ENCODE results near the gene MRPL52. TPM values are rescaled to one million over a fixed set of nuclear protein-coding genes. Genes with fewer than 3 reads are reported as not detected.
"Not testable (repeated sequence)": the region's sequence is repeated elsewhere in the genome, so short reads cannot be mapped to it uniquely, and the experiment has no call there.

The MRPL52 gene
- total RNA-seq, 1 donor from 2014 or later: 38.1 TPM

DNA sequence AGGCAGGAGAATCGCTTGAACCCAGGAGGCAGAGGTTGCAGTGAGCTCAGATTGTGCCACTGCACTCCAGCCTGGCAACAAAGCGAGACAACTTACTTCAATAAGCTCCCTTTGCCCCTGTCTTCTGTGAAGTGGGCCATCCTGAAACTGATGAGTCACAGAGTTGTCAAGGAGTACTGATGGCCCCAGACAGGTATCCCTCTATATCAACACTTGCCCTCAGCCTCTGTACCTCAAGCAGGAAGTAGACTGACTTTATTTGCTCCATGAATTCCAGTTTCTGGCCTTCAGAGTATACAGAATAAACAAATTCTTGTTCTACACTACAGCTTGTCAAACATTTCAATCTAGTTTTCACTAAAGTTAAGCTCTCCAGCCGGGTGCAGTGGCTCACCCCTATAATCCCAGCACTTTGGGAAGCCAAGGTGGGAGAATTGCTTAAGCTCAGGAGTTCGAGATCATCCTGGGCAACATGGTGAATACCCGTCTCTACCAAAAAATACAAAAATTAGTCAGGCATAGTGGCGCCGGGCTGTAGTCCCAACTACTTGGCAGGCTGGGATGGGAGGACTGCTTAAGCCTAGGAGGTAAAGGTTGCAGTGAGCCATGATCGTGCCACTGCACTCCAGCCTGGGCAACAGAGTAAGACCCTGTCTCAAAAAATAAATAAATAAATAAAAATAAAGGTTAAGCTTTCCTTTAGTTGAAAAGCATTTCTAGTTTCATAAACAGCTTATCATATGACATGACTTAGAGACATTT is 25.5 kb downstream of the MRPL52 start:
- DNase-seq: no peak

DNA sequence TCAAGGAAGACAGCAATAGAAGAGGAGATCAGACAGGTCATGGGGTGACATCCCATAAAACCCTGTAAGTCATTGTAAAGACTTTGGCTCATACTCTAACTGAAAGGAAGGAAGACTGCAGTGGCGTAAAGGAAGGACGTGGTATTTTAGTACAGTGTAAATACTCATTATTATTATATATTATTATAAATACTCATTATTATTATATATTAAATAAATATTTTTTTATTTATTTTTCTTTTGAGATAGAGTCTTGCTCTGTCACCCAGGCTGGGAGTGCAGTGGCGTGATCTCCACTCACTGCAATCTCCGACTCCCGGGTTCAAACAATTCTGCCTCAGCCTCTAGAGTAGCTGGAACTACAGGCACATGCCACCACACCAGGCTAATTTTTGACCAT is 26.7 kb downstream of the MRPL52 start:
- DNase-seq: no peak

DNA sequence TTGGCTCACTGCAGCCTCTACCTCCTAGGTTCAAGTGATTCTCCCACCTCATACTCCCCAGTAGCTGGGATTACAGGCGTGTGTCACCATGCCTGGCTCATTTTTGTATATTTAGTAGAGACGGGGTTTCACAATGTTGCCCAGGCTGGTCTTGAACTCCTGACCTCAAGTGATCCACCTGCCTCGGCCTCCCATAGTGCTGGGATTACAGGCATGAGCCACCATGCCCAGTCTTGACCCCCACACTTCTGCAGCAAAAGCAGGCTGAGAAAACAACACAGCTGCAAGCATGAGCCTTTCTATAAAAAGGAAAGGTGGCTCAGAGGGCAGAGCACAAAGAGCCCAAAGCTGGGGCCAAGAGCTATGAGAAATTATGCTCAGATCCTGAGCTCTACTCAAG is 30.7 kb downstream of the MRPL52 start:
- not testable (repeated sequence) for DNase-seq

- DNase-seq: no peak
Measured at GRCh38 chr14:22861651-22862050, 32.0 kb downstream of the MRPL52 start.

GRCh38 chr14:22864979-22865378 is 35.3 kb downstream of the MRPL52 start:
- no peak for DNase-seq

- DNase-seq: no peak
Measured at GRCh38 chr14:22865424-22866405, 36.0 kb downstream of the MRPL52 start.

- no peak for DNase-seq
Measured at GRCh38 chr14:22866874-22867273, 37.2 kb downstream of the MRPL52 start.

DNA sequence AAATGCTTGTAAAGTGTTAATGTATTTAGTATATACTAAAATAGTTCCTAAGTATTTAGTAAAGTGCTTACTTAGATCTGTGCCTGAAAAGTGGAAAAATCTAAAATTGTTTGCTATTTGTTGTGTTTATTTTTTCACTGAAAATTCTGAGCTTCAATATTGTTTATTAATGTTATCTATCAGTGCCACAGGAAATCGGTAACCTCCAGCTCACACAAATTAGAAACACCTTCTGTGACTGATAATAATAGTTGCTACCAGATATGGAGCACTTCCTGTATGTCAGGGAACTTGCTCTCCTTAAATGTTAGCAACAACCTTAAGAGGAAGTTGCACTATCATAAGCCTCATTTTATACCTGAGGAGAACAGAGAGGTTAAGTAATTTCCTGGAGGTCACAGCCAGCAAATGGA is 41.1 kb downstream of the MRPL52 start:
- no peak for DNase-seq

DNA sequence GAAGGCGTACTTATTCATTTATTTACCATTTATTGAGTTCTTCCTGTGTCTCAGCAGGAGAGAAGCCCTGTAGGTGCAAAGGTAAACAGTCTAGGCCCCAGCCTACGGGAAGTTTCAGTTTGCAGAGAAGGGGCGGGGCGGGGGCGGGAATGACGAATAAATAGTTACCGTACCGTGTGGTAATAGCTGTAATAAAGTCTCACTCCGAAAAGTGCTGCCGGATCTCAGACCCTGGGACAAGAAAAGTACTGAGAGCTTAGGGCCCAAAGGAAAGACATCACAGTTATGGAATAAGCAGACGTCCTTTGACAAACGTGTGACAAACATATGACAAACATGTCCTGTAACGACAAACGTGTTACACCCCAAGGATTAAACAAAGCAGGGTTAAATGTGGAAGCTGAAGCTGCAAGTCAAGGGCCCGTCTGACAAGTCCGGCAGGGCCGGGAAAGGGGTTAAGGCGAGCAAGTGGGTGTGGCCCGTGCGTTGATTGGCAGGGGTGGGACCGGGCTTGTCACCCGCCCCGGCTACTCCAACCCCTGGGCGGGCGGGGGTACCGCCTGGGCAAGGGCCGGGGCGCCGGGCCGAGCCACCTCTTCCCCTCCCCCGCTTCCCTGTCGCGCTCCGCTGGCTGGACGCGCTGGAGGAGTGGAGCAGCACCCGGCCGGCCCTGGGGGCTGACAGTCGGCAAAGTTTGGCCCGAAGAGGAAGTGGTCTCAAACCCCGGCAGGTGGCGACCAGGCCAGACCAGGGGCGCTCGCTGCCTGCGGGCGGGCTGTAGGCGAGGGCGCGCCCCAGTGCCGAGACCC is 41.7 kb downstream of the MRPL52 start, which contains the start of gene LRP10:
TSS of gene LRP10 (plus strand) at position 517 of the 809 bp plus-strand sequence. CDS start 564 bp downstream, outside the sequence.
- DNase-seq: peak; percentile 91

GRCh38 chr14:22872033-22872832 is 42.5 kb downstream of the MRPL52 start:
- DNase-seq: peak; percentile 88

GRCh38 chr14:22872833-22873520 is 43.3 kb downstream of the MRPL52 start:
- DNase-seq: no peak

- DNase-seq: no peak
Measured at GRCh38 chr14:22875003-22875747, 45.5 kb downstream of the MRPL52 start.

- no peak for DNase-seq
Measured at GRCh38 chr14:22875748-22876319, 46.1 kb downstream of the MRPL52 start.

GRCh38 chr14:22877000-22877501 is 47.4 kb downstream of the MRPL52 start:
- no peak for DNase-seq

- no peak for DNase-seq
Measured at GRCh38 chr14:22878271-22879246, 48.9 kb downstream of the MRPL52 start.

DNA sequence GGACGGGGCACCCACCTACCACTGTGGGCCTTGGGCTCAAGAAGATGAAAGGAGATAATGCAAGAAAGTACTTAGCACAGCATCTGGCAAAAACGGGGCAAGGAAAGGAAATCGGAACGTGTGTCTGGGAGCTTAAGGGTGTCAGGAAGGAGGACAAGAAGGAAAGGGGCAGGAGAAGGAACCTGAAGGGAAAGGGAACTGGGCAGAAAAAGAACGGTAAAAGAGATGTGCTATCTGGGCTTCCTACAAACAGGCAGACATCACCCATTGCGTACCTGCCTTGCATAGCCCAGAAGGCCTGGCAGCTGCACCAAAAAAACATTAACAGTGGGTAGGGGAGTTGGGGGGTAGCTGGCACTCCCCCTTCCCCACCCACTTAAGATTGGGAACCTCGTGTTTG is 52.4 kb downstream of the MRPL52 start:
- DNase-seq: no peak

- peak; percentile 59 for DNase-seq
Measured at GRCh38 chr14:22882529-22883172, 53.0 kb downstream of the MRPL52 start.

Data from dermis blood vessel endothelial cell (primary cell).